ENCODE measurements around the gene DUSP12. TPM values are rescaled to one million over a fixed set of nuclear protein-coding genes. Genes with fewer than 3 reads are reported as not detected.

Gene DUSP12
- total and polyA plus RNA-seq, 9 of the 15 experiments (the other 6 are each of a cell fraction or from before 2014, with no cell fraction given) = 10.4 to 81.4 (median 43.6) TPM

- TF ChIP-seq THRAP3 (IDR thresholded peaks at IDR 0.05; ENCODE audit: borderline replicate concordance) (no peak), SMARCA4 (IDR thresholded peaks at IDR 0.05) (peak; percentile 22; the same call in 1 of the 2 replicates), RB1 (IDR thresholded peaks at IDR 0.05; ENCODE audit: low read depth) (peak; percentile 44), FOXO4 (CRISPR knock-in tag; IDR thresholded peaks at IDR 0.05) (no peak), HDAC2 (IDR thresholded peaks at IDR 0.05) (peak; percentile 83), PTTG1 (tag; IDR thresholded peaks at IDR 0.05; ENCODE audit: low read depth) (no peak), ETV5 (CRISPR knock-in tag; IDR thresholded peaks at IDR 0.05; ENCODE audit: low read depth) (peak; percentile 17; the same call in 1 of the 2 replicates), ETV6 (IDR thresholded peaks at IDR 0.05; ENCODE audit: borderline replicate concordance in 1 of 2, low read depth in 2 of 2, low read length in 1 of 2) (peak in 1 of 2 experiments; percentile 17; a peak in 1 of 4 replicates), ETV6 (CRISPR knock-in tag; IDR thresholded peaks at IDR 0.05; ENCODE audit: borderline replicate concordance) (no peak), ZNF512 (tag; IDR thresholded peaks at IDR 0.05) (no peak), ZNF75A (CRISPR knock-in tag; IDR thresholded peaks at IDR 0.05) (no peak), ZNF707 (CRISPR knock-in tag; conservative IDR thresholded peaks at IDR 0.05) (no peak), MTF1 (CRISPR knock-in tag; IDR thresholded peaks at IDR 0.05; ENCODE audit: borderline replicate concordance) (no peak), FOXA3 (CRISPR knock-in tag; conservative IDR thresholded peaks at IDR 0.05 in 1 of 2, IDR thresholded peaks at IDR 0.05 in 1 of 2) (no peak), ZNF212 (CRISPR knock-in tag; IDR thresholded peaks at IDR 0.05) (no peak), CREB3L1 (IDR thresholded peaks at IDR 0.05; ENCODE audit: borderline replicate concordance, low read depth) (peak; percentile 66), ARID1B (IDR thresholded peaks at IDR 0.05) (peak; percentile 21; the same call in 1 of the 2 replicates), MECOM (CRISPR knock-in tag; IDR thresholded peaks at IDR 0.05) (no peak), CBFA2T3 (IDR thresholded peaks at IDR 0.05) (no peak; the same call in 1 of the 2 replicates), TRIM28 (IDR thresholded peaks at IDR 0.05) (no peak; the same call in 1 of the 2 replicates), ELK3 (CRISPR knock-in tag; IDR thresholded peaks at IDR 0.05) (no peak)
Observed at GRCh38 chr1:161749509-161750407, at the start of gene DUSP12 (continued).
